ENCODE measurements around the gene PAQR6. TPM values are rescaled to one million over a fixed set of nuclear protein-coding genes. Genes with fewer than 3 reads are reported as not detected.

The PAQR6 gene
- total and polyA plus RNA-seq, 2 of the 8 experiments (the other 6 are each of a cell fraction or from before 2014, with no cell fraction given), result 7.1 to 11.3 TPM

DNA sequence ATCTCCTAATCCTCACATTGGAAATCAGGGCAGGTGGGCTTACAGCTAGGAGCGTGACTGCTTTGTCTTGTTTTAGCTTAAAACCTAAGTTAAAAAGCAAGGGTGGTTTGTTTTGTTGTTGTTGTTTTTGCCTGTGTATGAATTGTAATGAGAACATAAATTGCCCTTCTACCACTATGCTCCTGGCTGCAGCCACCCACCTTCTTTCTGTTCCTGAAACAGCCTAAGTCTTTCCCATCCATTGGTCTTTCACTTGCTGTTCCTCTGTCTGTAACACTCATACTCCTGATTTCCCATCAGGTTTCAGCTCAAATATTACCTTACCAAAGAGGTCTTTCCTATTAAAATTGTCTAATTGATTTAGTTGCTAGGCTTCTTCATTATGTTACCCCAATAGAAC lies 35.7 kb upstream of the PAQR6 start:
- peak overlapping the region; percentile 78 for H3K27ac ChIP-seq (ENCODE audit: low read depth, low read length)
- H3K14ac ChIP-seq (ENCODE audit: insufficient read length), result no peak overlapping the region
- H3K4me1 ChIP-seq (replicated peaks in 1 of 4; ENCODE audit: control insufficient read depth in 3 of 4, insufficient read depth in 4 of 4, low read length in 3 of 4), result peaks cover 0 to 10% (median 3%) of the 10 kb centered on the region in 4 experiments; a peak in 2 of 7 replicates
- no peak overlapping the region for H3K4ac ChIP-seq (replicated peaks; ENCODE audit: insufficient read length, low read depth, low read length)
- peaks cover 10% of the 10 kb centered on the region for H3K79me1 ChIP-seq (ENCODE audit: low read depth, low read length)
- H3K27me3 ChIP-seq (replicated peaks in 1 of 4; ENCODE audit: control insufficient read depth in 3 of 4, extremely low read depth in 1 of 4, insufficient read depth in 3 of 4, low read length in 3 of 4), result no peaks in the 10 kb centered on the region
- no peak overlapping the region; the same call in 1 of the 2 replicates for H2BK5ac ChIP-seq (ENCODE audit: low read depth, low read length)
- peaks cover 3 to 13% of the 10 kb centered on the region in 2 experiments for H4K20me1 ChIP-seq (replicated peaks in 1 of 2; ENCODE audit: control insufficient read depth in 1 of 2, insufficient read depth in 2 of 2, low read length in 2 of 2)
- H3K36me3 ChIP-seq (ENCODE audit: control insufficient read depth in 2 of 4, insufficient read depth in 4 of 4, low read length in 3 of 4), result peaks cover 2 to 13% (median 7%) of the 10 kb centered on the region in 4 experiments; a peak in 5 of 8 replicates
- no peak overlapping the region for H3K18ac ChIP-seq (ENCODE audit: extremely low read depth, low read length)
- H3K23me2 ChIP-seq (ENCODE audit: low read depth, low read length), result peaks cover 13% of the 10 kb centered on the region
- no peak overlapping the region; the same call in 1 of the 2 replicates for H2AK5ac ChIP-seq (ENCODE audit: low read depth, low read length)
- H3K79me2 ChIP-seq (ENCODE audit: control insufficient read depth in 1 of 2, insufficient read depth in 2 of 2, low read length in 2 of 2), result peaks cover 23 to 37% of the 10 kb centered on the region in 2 experiments
- peak overlapping the region; percentile 88 to 97 (median 96) for H3K9ac ChIP-seq (replicated peaks in 1 of 4; ENCODE audit: extremely low read depth in 1 of 4, low read depth in 3 of 4, low read length in 3 of 4)
- no peaks in the 10 kb centered on the region for H3K9me3 ChIP-seq (ENCODE audit: insufficient read depth in 2 of 2, low read depth in 1 of 2, low read length in 1 of 2)
- no peak for DNase-seq (ENCODE audit: low read depth in 1 of 2, low spot score in 2 of 2)
- H4K91ac ChIP-seq (replicated peaks; ENCODE audit: insufficient read length, low read length), result no peak overlapping the region
- H4K5ac ChIP-seq (ENCODE audit: insufficient read length, low read depth, low read length), result no peak overlapping the region
- no peak overlapping the region for H2BK120ac ChIP-seq (replicated peaks; ENCODE audit: low read depth, low read length)
- FAIRE-seq, result no peak
- no peak overlapping the region for H4K8ac ChIP-seq (ENCODE audit: extremely low read depth, insufficient read depth, low read length)
- POLR2A ChIA-PET (ENCODE audit: partially characterized antibody), result interaction anchor here (0.9 to 17.4 kb wide), 17 partner anchors 8 to 1077 kb away, joined by 3 to 221 read pairs (median 7); partner anchors contain the start of genes BGLAP, CCT3, GLMP and PAQR6
- 100% methylated on average over 1 of the region's 1 CpG; no CpG with 5 or more reads in 1 of the 2 experiments for WGBS, 2 experiments (ENCODE audit: extremely low coverage in 1 of 2, insufficient coverage in 1 of 2, insufficient read length in 1 of 2, insufficient replicate concordance in 2 of 2, low coverage in 1 of 2, low lambda C conversion rate in 2 of 2, missing lambda C conversion rate in 1 of 2)
- no peak overlapping the region for H2BK12ac ChIP-seq (ENCODE audit: low read depth, low read length)
- H3K4me2 ChIP-seq (ENCODE audit: insufficient read depth in 1 of 2, low read depth in 2 of 2, low read length in 2 of 2), result peak overlapping the region; percentile 78 to 92
- peak overlapping the region; percentile 45 for H2AFZ ChIP-seq (ENCODE audit: low read length)
- H2BK15ac ChIP-seq (ENCODE audit: low read length), result no peak overlapping the region; the same call in 1 of the 2 replicates
- CTCF ChIA-PET (ENCODE audit: partially characterized antibody), result interaction anchor here (0.7 to 5.3 kb wide), 12 partner anchors 11 to 1032 kb away, joined by 3 to 25 read pairs (median 3); no protein-coding TSS in a partner anchor
- H3K4me3 ChIP-seq (ENCODE audit: extremely low read depth in 1 of 4, insufficient read depth in 2 of 4, low read depth in 3 of 4, low read length in 4 of 4), result peak overlapping the region; percentile 74 to 93 (median 85); a peak in 7 of 8 replicates
- H3K23ac ChIP-seq (ENCODE audit: insufficient read length), result no peak overlapping the region
- H3K56ac ChIP-seq (replicated peaks; ENCODE audit: insufficient read length, low read depth, low read length), result no peak overlapping the region
- H2BK20ac ChIP-seq (ENCODE audit: low read length), result no peak overlapping the region
- TF ChIP-seq, protein P1, sequence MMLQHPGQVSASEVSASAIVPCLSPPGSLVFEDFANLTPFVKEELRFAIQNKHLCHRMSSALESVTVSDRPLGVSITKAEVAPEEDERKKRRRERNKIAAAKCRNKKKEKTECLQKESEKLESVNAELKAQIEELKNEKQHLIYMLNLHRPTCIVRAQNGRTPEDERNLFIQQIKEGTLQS (IDR thresholded peaks at IDR 0.05; ENCODE audit: insufficient read depth, low read depth, low read length), result no peak
- TF ChIP-seq EGR1 (IDR thresholded peaks at IDR 0.05; ENCODE audit: borderline replicate concordance, low read depth, low read length), result no peak
- no peak for TF ChIP-seq CHD1 (IDR thresholded peaks at IDR 0.05; ENCODE audit: low read depth, low read length)
- TF ChIP-seq, protein P2, sequence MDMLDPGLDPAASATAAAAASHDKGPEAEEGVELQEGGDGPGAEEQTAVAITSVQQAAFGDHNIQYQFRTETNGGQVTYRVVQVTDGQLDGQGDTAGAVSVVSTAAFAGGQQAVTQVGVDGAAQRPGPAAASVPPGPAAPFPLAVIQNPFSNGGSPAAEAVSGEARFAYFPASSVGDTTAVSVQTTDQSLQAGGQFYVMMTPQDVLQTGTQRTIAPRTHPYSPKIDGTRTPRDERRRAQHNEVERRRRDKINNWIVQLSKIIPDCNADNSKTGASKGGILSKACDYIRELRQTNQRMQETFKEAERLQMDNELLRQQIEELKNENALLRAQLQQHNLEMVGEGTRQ (IDR thresholded peaks at IDR 0.05; ENCODE audit: low read length), result no peak
- TF ChIP-seq NRF1 (IDR thresholded peaks at IDR 0.05; ENCODE audit: low read depth, low read length), result no peak
- TF ChIP-seq BACH1 (IDR thresholded peaks at IDR 0.05; ENCODE audit: low read length), result no peak
- TF ChIP-seq GABPA (IDR thresholded peaks at IDR 0.05; ENCODE audit: borderline replicate concordance, insufficient read depth, low read length), result no peak
- TF ChIP-seq TAF1 (IDR thresholded peaks at IDR 0.05; ENCODE audit: low read depth, low read length), result no peak
- TF ChIP-seq SIN3A (conservative IDR thresholded peaks at IDR 0.05 in 1 of 2, IDR thresholded peaks at IDR 0.05 in 1 of 2; ENCODE audit: low read depth in 1 of 2, low read length in 2 of 2), result no peak
- no peak for TF ChIP-seq SP2 (IDR thresholded peaks at IDR 0.05; ENCODE audit: low read length)
- TF ChIP-seq CTBP2 (IDR thresholded peaks at IDR 0.05; ENCODE audit: borderline replicate concordance, insufficient read depth, insufficient read length, low read length), result no peak
